GM13976 (cell line): Measurements from ENCODE around the gene SEMA5A.
A peak's percentile ranks its signal among the peaks of the same experiment; 100 is the strongest.

ENCODE experiments used
- DNase-seq: peaks from one replicate; pipeline ENCODE4 v3.0.0; 2012; ENCODE audit warnings: low spot score
- in situ Hi-C: fragments of 300-500 bp; cut with MboI; formaldehyde crosslinking; loops from one replicate; pipeline ENCODE4 v1.12.0; 2022; ENCODE audit warnings: low sequenced_read_pairs, mixed read lengths, inconsistent platforms; ENCODE audit not compliant: unreplicated experiment
- TF ChIP-seq, protein P1 (sequence below): IDR thresholded peaks from 2 replicates; pipeline ENCODE4 v1.5.1; 2012; ENCODE audit warnings: borderline replicate concordance, mild to moderate bottlenecking; ENCODE audit not compliant: insufficient read depth; ENCODE audit errors: extremely low read depth, missing control alignments, control extremely low read depth

Gene SEMA5A

DNA sequence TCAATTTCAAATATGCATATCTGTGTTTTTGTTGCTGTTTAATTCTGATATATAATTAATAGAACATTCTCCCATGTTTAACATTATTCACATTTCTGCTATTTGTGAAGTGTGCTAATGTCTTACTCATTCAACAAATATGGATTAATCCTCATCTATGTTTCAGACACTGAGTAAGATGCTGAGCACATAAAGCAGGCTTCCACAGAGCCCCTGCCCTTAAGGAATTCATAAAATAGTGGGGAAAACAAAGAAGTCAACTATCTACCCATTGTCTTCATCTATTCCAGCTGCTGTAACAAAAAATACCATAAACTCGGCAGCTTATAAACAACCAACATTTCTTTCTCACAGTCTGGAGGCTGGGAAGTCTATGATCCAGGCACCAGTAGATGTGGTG lies 333.3 kb downstream of the SEMA5A start:
- in situ Hi-C loops, result loop anchor here (25.0 kb wide), 1 partner anchor 1300 kb away; no protein-coding TSS in a partner anchor
- no peak for DNase-seq
- TF ChIP-seq, protein P1, sequence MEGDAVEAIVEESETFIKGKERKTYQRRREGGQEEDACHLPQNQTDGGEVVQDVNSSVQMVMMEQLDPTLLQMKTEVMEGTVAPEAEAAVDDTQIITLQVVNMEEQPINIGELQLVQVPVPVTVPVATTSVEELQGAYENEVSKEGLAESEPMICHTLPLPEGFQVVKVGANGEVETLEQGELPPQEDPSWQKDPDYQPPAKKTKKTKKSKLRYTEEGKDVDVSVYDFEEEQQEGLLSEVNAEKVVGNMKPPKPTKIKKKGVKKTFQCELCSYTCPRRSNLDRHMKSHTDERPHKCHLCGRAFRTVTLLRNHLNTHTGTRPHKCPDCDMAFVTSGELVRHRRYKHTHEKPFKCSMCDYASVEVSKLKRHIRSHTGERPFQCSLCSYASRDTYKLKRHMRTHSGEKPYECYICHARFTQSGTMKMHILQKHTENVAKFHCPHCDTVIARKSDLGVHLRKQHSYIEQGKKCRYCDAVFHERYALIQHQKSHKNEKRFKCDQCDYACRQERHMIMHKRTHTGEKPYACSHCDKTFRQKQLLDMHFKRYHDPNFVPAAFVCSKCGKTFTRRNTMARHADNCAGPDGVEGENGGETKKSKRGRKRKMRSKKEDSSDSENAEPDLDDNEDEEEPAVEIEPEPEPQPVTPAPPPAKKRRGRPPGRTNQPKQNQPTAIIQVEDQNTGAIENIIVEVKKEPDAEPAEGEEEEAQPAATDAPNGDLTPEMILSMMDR, result no peak

DNA sequence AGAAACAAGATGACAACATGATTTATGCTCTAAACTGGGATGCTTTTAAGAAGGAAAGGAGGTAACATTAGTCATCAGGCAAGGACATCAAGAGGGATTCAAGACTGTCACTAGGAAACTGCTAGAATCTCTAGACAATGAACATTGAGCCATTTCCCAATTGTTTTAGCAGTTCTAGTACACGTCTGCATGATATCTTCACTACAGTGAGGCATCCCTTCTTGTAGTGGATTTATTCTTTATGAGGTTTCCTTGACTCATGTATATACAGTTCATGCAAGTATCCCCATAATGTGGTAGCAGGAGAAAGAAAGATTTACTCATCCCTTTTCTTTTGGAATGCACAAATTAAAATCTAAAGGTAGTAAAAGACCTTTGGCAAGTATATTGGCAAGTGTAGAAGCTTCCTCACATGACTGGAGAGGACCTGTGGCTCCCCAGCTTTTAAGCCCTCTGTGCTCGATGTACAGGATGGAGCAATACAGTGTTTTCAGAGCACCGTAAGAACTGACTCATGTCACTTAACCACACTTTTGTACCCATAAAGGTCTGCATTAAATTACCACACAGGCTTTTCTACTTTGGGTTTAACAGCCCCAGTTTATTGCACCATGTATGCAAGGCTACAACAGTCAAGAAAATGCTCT lies 335.9 kb downstream of the SEMA5A start:
- in situ Hi-C loops, result loop anchor here (25.0 kb wide), 1 partner anchor 1298 kb away; no protein-coding TSS in a partner anchor
- TF ChIP-seq, protein P1, result no peak
- no peak for DNase-seq

DNA sequence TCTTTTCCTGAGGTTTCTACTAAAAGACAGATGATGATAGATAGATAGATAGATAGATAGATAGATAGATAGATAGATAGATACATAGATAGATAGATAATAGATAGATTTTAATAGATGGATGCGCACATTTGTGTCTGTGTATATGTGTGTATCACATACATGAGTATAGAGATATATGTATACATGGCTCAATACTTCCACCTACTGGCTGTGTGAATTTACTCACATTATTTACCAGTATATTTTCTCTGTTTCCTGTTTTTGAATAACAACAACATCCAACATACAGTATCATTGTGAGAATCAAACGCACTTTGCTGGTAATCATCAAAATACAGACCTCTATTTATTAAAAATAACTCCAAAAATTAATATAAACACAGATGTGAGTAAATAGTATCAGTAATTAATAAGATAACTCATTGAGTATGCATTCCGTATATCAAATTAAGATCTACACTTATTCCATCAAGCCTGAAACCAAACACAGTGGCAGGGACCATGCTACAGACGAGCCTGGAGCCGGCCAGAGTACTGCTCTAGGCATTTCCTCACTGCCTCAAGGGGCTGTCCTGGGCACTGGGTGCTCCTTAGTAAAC lies 338.0 kb downstream of the SEMA5A start:
- in situ Hi-C loops, result loop anchor here (25.0 kb wide), 1 partner anchor 1296 kb away; no protein-coding TSS in a partner anchor
- TF ChIP-seq, protein P1, result peak; percentile 49
- DNase-seq, result peak; percentile 26

DNA sequence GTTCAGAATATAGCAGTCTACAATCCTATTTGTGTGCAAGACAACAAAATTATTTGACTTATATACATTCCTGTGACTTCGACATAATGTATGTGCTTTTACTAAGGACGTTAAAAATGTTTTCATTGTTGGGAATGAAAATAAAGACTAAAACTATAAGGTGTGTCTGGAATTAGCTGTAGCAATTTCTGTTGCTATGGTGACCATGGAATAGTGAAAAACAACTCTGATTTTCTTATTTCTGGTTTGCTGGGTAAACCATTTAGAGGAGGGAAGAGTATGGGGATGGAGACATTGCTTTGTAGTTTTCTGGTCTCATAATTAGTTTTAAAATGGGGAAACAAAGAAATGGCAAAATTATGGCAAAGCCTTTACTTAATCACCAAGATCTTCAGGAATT lies 343.2 kb downstream of the SEMA5A start:
- in situ Hi-C loops, result loop anchor here (25.0 kb wide), 1 partner anchor 1290 kb away; no protein-coding TSS in a partner anchor
- no peak for DNase-seq
- TF ChIP-seq, protein P1, result no peak

DNA sequence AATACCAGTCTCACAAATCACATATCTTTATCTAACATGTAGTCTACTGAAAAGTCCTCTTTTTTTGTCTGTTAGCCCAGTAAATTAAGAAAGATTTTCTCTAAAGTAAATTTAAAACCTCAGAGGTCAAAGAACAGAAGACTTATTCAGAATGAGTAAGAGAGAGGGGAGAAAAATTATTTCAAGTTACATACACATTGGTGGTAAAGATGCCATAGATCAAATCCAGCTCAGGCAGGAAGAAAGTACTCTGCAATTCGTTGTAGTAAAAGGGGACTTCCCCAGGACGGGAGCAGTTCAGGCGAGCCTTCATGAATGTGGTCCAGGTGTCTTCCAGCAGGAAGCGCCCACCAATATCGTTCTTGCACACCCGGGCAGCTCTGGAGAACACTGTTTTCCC lies 344.1 kb downstream of the SEMA5A start:
- no peak for DNase-seq
- in situ Hi-C loops, result loop anchor here (25.0 kb wide), 1 partner anchor 1289 kb away; no protein-coding TSS in a partner anchor
- TF ChIP-seq, protein P1, result no peak

DNA sequence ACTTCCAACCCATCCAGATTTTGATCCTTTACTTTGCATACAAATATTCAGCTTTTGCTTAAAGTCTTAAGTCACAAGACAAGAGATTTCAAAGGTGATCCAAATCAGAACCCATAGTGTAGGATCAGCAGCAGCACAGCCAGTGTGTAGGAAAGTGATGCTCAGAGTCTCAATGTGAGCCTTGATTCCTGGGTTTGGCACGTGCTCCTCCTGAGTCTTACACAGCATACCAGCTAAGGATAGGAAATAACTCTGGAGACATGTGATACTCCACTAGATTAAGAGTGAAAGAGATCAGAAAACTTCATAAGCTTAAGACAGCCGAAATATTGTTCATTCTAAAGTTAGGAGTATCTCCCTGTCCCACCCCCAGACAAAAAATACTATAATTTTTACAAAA lies 344.9 kb downstream of the SEMA5A start:
- no peak for DNase-seq
- TF ChIP-seq, protein P1, result no peak
- in situ Hi-C loops, result loop anchor here (25.0 kb wide), 1 partner anchor 1289 kb away; no protein-coding TSS in a partner anchor
